ENCODE results near the gene MYL7.

DNA sequence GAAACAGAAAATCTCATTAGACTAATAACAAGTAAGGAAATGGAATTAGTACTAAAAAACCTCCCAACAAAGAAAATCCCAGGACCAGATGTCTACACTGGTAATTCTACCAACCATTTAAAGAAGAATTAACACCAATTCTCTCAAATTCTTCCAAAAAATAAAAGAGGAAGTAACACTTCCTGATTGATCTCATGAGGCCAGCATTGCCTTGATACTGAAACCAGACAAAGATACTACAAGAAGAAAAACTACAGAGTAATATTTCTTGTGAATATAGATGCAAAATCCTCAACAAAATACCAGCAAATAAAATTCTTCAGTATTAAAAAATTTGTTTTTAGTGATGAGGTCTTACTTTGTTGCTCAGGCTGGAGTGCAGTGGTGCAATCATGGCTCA, 26.8 kb upstream of the MYL7 start:
- TF ChIP-seq CTCF (IDR thresholded peaks at IDR 0.05; ENCODE audit: low read length) (no peak), EZH2 (IDR thresholded peaks at IDR 0.05; ENCODE audit: borderline replicate concordance, low read length) (no peak)

Data from OCI-LY1 (cell line).